Activated CD8-positive, alpha-beta memory T cell treated with anti-CD3 and anti-CD28 coated beads for 1 hour (primary cell): Measurements from ENCODE around the gene FBXO44.

Source experiments
- DNase-seq, 2 donors: peaks; one replicate each; pipeline ENCODE4 v3.0.0-alpha.2; 2020; ENCODE audit warnings: low read depth in 1 of 2; ENCODE audit errors: extremely low read depth in 1 of 2

Gene FBXO44

DNA sequence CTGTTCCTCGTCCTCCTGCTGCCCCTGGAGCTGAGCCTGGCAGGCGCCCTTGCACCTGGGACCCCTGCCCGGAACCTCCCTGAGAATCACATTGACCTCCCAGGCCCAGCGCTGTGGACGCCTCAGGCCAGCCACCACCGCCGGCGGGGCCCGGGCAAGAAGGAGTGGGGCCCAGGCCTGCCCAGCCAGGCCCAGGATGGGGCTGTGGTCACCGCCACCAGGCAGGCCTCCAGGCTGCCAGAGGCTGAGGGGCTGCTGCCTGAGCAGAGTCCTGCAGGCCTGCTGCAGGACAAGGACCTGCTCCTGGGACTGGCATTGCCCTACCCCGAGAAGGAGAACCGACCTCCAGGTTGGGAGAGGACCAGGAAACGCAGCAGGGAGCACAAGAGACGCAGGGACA is 51.6 kb downstream of the FBXO44 start:
- no peak for DNase-seq

DNA sequence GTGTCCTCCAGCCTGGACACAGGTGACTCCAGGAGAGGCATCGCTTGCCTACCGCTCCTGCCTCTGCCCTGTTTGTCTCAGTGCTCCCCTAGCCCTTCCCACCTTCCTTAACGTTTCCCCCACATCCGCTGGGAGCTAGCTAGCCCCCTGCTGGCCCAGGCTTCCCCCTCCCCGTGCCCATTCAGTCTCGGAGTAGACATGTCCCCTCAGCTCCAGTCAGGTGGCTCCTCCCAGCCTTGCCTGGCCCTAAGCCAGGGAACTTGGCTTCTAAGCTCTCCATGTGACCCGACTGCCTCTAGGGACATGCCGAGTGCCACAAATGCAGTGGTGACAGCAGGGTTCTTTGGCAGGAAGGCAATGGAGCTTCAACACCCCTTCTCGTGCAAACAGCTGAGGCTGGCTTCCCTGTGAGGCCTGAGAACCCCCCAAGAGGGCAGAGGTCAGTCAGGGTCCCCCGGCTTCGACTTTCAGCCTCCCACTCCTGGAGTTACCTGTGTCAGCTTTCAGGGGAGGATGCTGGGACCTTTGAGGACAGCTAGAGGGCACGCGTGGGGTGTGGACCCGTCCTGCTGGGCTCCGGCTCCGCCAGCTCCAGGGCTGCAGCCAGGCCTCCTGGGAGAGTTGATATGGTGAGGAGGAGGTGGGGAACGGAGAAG is 53.1 kb downstream of the FBXO44 start:
- DNase-seq: no peak

DNA sequence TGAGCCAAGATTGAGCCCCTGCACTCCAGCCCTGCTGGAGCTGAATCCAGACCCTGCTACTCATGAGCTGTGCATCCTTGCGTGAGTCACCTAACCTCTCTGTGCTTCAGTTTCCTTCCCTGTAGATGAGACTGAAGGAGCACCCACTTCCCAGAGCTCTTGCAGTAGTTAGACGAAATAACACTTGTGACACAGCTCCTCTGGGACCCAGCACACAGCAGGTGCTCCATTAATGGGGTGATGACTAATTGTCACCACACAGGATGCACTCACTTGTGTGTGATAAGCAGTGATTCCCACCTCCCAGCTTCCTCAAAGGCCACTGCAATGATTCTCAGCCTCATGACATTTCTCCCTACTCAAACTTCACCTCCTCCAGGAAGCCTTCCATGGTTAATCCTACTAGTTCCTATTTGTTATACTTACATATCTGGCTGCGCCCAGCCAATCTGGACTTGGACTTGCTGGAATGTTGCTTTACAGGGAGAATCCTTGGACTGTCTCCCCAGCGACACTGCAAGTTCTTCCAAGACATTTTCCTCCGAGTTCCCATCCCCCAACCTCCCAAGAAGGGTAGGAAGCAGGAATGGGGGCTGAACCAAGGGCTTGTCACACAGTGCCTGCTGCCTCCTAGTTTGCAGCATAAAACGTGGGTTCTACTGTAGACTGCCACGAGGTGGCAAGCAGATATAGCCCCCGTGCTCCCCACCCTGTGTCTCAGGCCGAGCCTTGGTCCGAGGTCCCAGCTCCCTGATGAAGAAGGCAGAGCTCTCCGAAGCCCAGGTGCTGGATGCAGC is 54.1 kb downstream of the FBXO44 start:
- DNase-seq: no peak

DNA sequence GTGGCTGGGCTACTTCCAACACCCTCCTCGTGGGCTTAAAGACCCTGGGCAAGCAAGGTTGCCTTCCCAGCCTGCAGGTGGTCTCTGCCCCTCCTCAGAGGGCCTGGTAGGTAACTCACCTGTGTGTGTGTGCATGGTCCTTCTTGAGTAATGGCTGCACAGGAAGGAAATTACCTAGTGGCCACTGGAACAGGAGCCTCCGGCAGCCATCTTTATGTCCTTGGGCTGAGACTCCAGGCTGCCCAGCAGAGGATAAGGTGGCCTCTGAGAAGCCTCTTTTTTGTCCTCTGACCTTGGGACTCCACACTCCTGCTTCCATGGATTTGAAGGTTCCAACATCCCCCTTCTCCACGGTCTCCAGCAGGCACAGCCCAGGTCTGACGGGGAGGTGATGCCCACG is 56.8 kb downstream of the FBXO44 start:
- DNase-seq: no peak

DNA sequence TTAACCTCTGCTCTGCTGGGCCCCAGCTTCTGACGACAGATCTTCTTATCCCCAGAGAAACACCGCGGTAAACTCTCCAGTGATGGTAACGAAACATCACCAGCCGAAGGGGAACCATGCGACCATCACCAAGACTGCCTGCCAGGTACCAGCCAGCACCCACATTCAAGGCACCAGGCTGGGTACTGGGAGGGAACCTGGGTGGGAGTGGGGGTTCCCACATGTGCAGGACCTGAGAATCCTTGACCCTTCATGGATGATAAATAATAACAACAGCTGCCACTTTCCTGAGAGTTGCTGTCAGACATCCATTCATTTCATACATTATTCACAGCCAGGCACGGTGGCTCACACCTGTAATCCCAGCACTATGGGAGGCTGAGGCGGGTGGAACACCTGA is 57.6 kb downstream of the FBXO44 start:
- no peak for DNase-seq
